HEK293 (cell line): ENCODE results near the gene SLC22A17.

ENCODE experiments used
- FEZF1 ChIP-seq: fragments of 450-650 bp; formaldehyde crosslinking; IDR thresholded peaks from 2 replicates; pipeline ENCODE4 v1.5.1; 2016; ENCODE audit warnings: missing biosample characterization, missing genetic modification characterization
- GLI2 ChIP-seq: fragments of 450-650 bp; formaldehyde crosslinking; IDR thresholded peaks from 2 replicates; pipeline ENCODE4; 2017; ENCODE audit warnings: missing biosample characterization, missing genetic modification characterization, low read depth, borderline replicate concordance
- GLIS1 ChIP-seq: fragments of 450-650 bp; formaldehyde crosslinking; IDR thresholded peaks from 2 replicates; pipeline ENCODE4 v1.5.1; 2016; ENCODE audit warnings: missing biosample characterization, missing genetic modification characterization
- HOXA7 ChIP-seq: sonication (generic); formaldehyde crosslinking; IDR thresholded peaks from 2 replicates; pipeline ENCODE4 v1.8.1; 2022; ENCODE audit warnings: missing genetic modification reagents, borderline replicate concordance
- KLF8 ChIP-seq: fragments of 450-650 bp; formaldehyde crosslinking; IDR thresholded peaks from 2 replicates; pipeline ENCODE4 v1.5.1; 2016; ENCODE audit warnings: missing biosample characterization, missing genetic modification characterization
- KLF9 ChIP-seq: fragments of 450-650 bp; formaldehyde crosslinking; IDR thresholded peaks from 2 replicates; pipeline ENCODE4 v1.5.1; 2016; ENCODE audit warnings: missing biosample characterization, missing genetic modification characterization, low read depth
- PRDM4 ChIP-seq: fragments of 450-650 bp; formaldehyde crosslinking; IDR thresholded peaks from 2 replicates; pipeline ENCODE4 v1.5.1; 2017; ENCODE audit warnings: missing biosample characterization, missing genetic modification characterization
- SP2 ChIP-seq: fragments of 450-650 bp; formaldehyde crosslinking; IDR thresholded peaks from 2 replicates; pipeline ENCODE4 v1.5.1; 2016; ENCODE audit warnings: missing biosample characterization, missing genetic modification characterization
- ZBTB1 ChIP-seq: fragments of 450-650 bp; formaldehyde crosslinking; IDR thresholded peaks from 2 replicates; pipeline ENCODE4 v1.5.1; 2016; ENCODE audit warnings: missing biosample characterization, missing genetic modification characterization
- ZBTB17 ChIP-seq: fragments of 450-650 bp; formaldehyde crosslinking; IDR thresholded peaks from 2 replicates; pipeline ENCODE4 v1.5.1; 2016; ENCODE audit warnings: missing biosample characterization, missing genetic modification characterization
- ZFP3 ChIP-seq: fragments of 450-650 bp; formaldehyde crosslinking; IDR thresholded peaks from 2 replicates; pipeline ENCODE4 v1.5.1; 2016; ENCODE audit warnings: low read depth, missing biosample characterization, missing genetic modification characterization
- ZNF10 ChIP-seq: fragments of 450-650 bp; formaldehyde crosslinking; IDR thresholded peaks from 2 replicates; pipeline ENCODE4 v1.5.1; 2017; ENCODE audit warnings: missing biosample characterization, missing genetic modification characterization
- ZNF112 ChIP-seq: fragments of 450-650 bp; formaldehyde crosslinking; IDR thresholded peaks from 2 replicates; pipeline ENCODE4 v1.5.0; 2017; ENCODE audit warnings: missing biosample characterization, missing genetic modification characterization
- ZNF155 ChIP-seq: fragments of 450-650 bp; formaldehyde crosslinking; IDR thresholded peaks from 2 replicates; pipeline ENCODE4 v1.5.1; 2016; ENCODE audit warnings: missing biosample characterization, missing genetic modification characterization
- ZNF221 ChIP-seq: fragments of 450-650 bp; formaldehyde crosslinking; IDR thresholded peaks from 2 replicates; pipeline ENCODE4 v1.5.1; 2017; ENCODE audit warnings: missing biosample characterization, missing genetic modification characterization, borderline replicate concordance
- ZNF266 ChIP-seq: fragments of 450-650 bp; formaldehyde crosslinking; IDR thresholded peaks from 2 replicates; pipeline ENCODE4 v1.5.1; 2016; ENCODE audit warnings: missing biosample characterization, missing genetic modification characterization, low read depth
- ZNF274 ChIP-seq, 2 experiments: fragments of 200-500 bp in 1 of 2; fragments of 450-650 bp in 1 of 2; sonication (Bioruptor generic) in 1 of 2; formaldehyde crosslinking in 1 of 2; IDR thresholded peaks; 2 replicates each; pipeline versions ENCODE4 v1.5.1 to v1.6.1; 2014 to 2016; ENCODE audit warnings: borderline replicate concordance in 1 of 2, inconsistent platforms in 1 of 2, low read length in 1 of 2, missing biosample characterization in 1 of 2, missing genetic modification characterization in 1 of 2
- ZNF311 ChIP-seq: fragments of 450-650 bp; formaldehyde crosslinking; IDR thresholded peaks from 2 replicates; pipeline ENCODE4 v1.5.1; 2017; ENCODE audit warnings: missing biosample characterization, missing genetic modification characterization, borderline replicate concordance
- ZNF324 ChIP-seq: fragments of 450-650 bp; formaldehyde crosslinking; IDR thresholded peaks from 2 replicates; pipeline ENCODE4 v1.5.1; 2016; ENCODE audit warnings: missing biosample characterization, missing genetic modification characterization
- ZNF366 ChIP-seq: fragments of 450-650 bp; formaldehyde crosslinking; conservative IDR thresholded peaks from 2 replicates; pipeline ENCODE4 v1.5.1; 2016; ENCODE audit warnings: missing biosample characterization, missing genetic modification characterization
- ZNF426 ChIP-seq: fragments of 450-650 bp; formaldehyde crosslinking; IDR thresholded peaks from 2 replicates; pipeline ENCODE4 v1.5.1; 2017; ENCODE audit warnings: missing biosample characterization, missing genetic modification characterization, mild to moderate bottlenecking, inconsistent platforms, moderate library complexity
- ZNF510 ChIP-seq: fragments of 450-650 bp; formaldehyde crosslinking; IDR thresholded peaks from 2 replicates; pipeline ENCODE4 v1.5.1; 2018; ENCODE audit warnings: mild to moderate bottlenecking, missing genetic modification characterization, missing biosample characterization; ENCODE audit not compliant: insufficient replicate concordance
- ZNF514 ChIP-seq: fragments of 450-650 bp; formaldehyde crosslinking; IDR thresholded peaks from 2 replicates; pipeline ENCODE4 v1.5.1; 2016; ENCODE audit warnings: missing biosample characterization, missing genetic modification characterization
- ZNF529 ChIP-seq: fragments of 450-650 bp; formaldehyde crosslinking; IDR thresholded peaks from 2 replicates; pipeline ENCODE4 v1.5.1; 2017; ENCODE audit warnings: missing genetic modification characterization, missing biosample characterization; ENCODE audit not compliant: insufficient replicate concordance
- ZNF549 ChIP-seq: fragments of 450-650 bp; IDR thresholded peaks from 2 replicates; pipeline ENCODE4 v1.5.1; 2018; ENCODE audit warnings: missing biosample characterization, missing genetic modification characterization, mild to moderate bottlenecking, inconsistent platforms, moderate library complexity
- ZNF623 ChIP-seq: fragments of 450-650 bp; formaldehyde crosslinking; IDR thresholded peaks from 2 replicates; pipeline ENCODE4 v1.5.1; 2016; ENCODE audit warnings: missing biosample characterization, missing genetic modification characterization
- ZNF692 ChIP-seq: fragments of 450-650 bp; formaldehyde crosslinking; IDR thresholded peaks from 2 replicates; pipeline ENCODE4 v1.5.1; 2016; ENCODE audit warnings: missing biosample characterization, missing genetic modification characterization
- ZNF785 ChIP-seq: fragments of 450-650 bp; formaldehyde crosslinking; IDR thresholded peaks from 2 replicates; pipeline ENCODE4 v1.5.1; 2016; ENCODE audit warnings: missing biosample characterization, missing genetic modification characterization
- ZNF837 ChIP-seq: fragments of 450-650 bp; formaldehyde crosslinking; IDR thresholded peaks from 2 replicates; pipeline ENCODE4 v1.5.1; 2016; ENCODE audit warnings: missing biosample characterization, missing genetic modification characterization
- ZSCAN16 ChIP-seq: fragments of 450-650 bp; formaldehyde crosslinking; IDR thresholded peaks from 2 replicates; pipeline ENCODE4 v1.5.1; 2016; ENCODE audit warnings: missing biosample characterization, missing genetic modification characterization
- ZSCAN23 ChIP-seq: fragments of 450-650 bp; formaldehyde crosslinking; IDR thresholded peaks from 2 replicates; pipeline ENCODE4 v1.5.1; 2016; ENCODE audit warnings: missing biosample characterization, missing genetic modification characterization
- TF ChIP-seq, protein P1 (sequence below): fragments of 450-650 bp; formaldehyde crosslinking; IDR thresholded peaks from 2 replicates; pipeline ENCODE4 v1.5.1; 2016; ENCODE audit warnings: missing biosample characterization, missing genetic modification characterization
- TF ChIP-seq, protein P2 (sequence below): fragments of 450-650 bp; formaldehyde crosslinking; IDR thresholded peaks from 2 replicates; pipeline ENCODE4 v1.5.1; 2016; ENCODE audit warnings: missing biosample characterization, missing genetic modification characterization

SLC22A17 gene

DNA sequence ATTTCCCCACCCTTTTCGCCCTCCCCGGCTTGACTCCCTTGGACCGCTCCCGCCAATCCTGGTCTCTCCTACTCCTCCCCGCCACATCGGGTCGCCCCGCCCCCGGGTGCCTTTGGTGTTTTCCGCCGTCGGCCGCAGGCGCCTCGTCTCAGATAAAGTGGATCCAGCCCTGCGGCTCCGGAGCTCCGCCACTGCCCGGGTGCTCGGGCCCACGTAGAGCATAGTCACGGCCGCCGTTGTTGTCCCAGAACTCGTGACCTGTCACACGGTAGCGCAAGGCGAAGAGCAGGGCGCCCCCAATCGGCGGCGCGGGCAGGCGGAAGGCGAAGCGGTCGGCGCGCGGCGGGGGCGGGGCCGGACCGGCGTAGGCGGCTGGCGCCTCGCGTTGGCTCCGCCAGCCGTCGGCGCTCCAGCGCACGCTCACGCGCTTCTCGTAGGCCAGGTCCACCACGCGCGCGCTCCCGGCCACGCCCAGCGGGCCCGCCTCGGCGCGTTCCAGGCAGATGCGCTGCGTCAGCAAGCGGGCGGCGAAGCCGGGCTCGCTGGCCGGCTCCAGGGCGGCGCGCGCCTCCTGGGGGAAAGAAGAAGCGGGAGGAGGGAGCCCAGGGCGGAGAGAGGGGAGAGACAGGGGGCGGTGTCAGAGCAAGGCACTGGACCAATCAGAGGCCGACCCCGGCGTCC, 51.3 kb downstream of the SLC22A17 start (continued):
- TF ChIP-seq, protein P1, sequence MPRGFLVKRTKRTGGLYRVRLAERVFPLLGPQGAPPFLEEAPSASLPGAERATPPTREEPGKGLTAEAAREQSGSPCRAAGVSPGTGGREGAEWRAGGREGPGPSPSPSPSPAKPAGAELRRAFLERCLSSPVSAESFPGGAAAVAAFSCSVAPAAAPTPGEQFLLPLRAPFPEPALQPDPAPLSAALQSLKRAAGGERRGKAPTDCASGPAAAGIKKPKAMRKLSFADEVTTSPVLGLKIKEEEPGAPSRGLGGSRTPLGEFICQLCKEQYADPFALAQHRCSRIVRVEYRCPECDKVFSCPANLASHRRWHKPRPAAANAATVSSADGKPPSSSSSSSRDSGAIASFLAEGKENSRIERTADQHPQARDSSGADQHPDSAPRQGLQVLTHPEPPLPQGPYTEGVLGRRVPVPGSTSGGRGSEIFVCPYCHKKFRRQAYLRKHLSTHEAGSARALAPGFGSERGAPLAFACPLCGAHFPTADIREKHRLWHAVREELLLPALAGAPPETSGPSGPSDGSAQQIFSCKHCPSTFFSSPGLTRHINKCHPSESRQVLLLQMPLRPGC (tag by site-specific recombination) = 0 out of 2 replicates have a peak, but pooled peaks have one; percentile 37
- TF ChIP-seq HOXA7 (CRISPR knock-in tag) = no peak
- TF ChIP-seq FEZF1 (tag by site-specific recombination) = no peak
- no peak for TF ChIP-seq ZNF426 (tag by site-specific recombination)
- TF ChIP-seq ZNF785 (tag by site-specific recombination) = no peak
- no peak for TF ChIP-seq ZNF549
- TF ChIP-seq ZSCAN16 (tag by site-specific recombination) = no peak
- no peak for TF ChIP-seq ZNF324 (tag by site-specific recombination)
- TF ChIP-seq ZNF623 = no peak
- no peak for TF ChIP-seq GLI2 (tag by site-specific recombination)
- TF ChIP-seq ZNF10 (tag by site-specific recombination) = no peak
- TF ChIP-seq KLF9 (tag by site-specific recombination) = peak; percentile 46; the same call in 1 of the 2 replicates
- TF ChIP-seq ZNF274 (IDR thresholded peaks at IDR 0.05; ENCODE audit: low read length) = no peak
- no peak for TF ChIP-seq ZNF274 (tag by site-specific recombination; IDR thresholded peaks at IDR 0.05; ENCODE audit: borderline replicate concordance)
- TF ChIP-seq ZNF266 (tag by site-specific recombination) = no peak
- no peak for TF ChIP-seq ZBTB1 (tag by site-specific recombination)
- TF ChIP-seq ZNF529 (tag by site-specific recombination) = no peak
- no peak for TF ChIP-seq ZNF155 (tag by site-specific recombination)
- no peak for TF ChIP-seq ZNF837 (tag by site-specific recombination)
- TF ChIP-seq ZFP3 (tag by site-specific recombination) = no peak
- no peak for TF ChIP-seq GLIS1 (tag by site-specific recombination)
- TF ChIP-seq ZNF514 (tag by site-specific recombination) = no peak
- no peak for TF ChIP-seq ZNF510 (tag by site-specific recombination)
- no peak for TF ChIP-seq ZSCAN23 (tag by site-specific recombination)
- TF ChIP-seq ZBTB17 (tag by site-specific recombination) = peak; percentile 66; the same call in 1 of the 2 replicates
- no peak for TF ChIP-seq ZNF366 (tag by site-specific recombination)
- TF ChIP-seq PRDM4 (tag by site-specific recombination) = no peak
- peak; percentile 75 for TF ChIP-seq ZNF692
- no peak for TF ChIP-seq ZNF311 (tag by site-specific recombination)
- TF ChIP-seq ZNF112 (tag by site-specific recombination) = no peak
- TF ChIP-seq KLF8 (tag by site-specific recombination) = peak; percentile 48
- TF ChIP-seq, protein P2, sequence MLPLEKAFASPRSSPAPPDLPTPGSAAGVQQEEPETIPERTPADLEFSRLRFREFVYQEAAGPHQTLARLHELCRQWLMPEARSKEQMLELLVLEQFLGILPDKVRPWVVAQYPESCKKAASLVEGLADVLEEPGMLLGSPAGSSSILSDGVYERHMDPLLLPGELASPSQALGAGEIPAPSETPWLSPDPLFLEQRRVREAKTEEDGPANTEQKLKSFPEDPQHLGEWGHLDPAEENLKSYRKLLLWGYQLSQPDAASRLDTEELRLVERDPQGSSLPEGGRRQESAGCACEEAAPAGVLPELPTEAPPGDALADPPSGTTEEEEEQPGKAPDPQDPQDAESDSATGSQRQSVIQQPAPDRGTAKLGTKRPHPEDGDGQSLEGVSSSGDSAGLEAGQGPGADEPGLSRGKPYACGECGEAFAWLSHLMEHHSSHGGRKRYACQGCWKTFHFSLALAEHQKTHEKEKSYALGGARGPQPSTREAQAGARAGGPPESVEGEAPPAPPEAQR = no peak
- TF ChIP-seq SP2 (tag by site-specific recombination) = peak; percentile 79
- TF ChIP-seq ZNF221 (tag by site-specific recombination) = no peak
